NCI-H2081 (cell line): ENCODE data around the gene PRELP.
"Not testable (repeated sequence)": the region's sequence is repeated elsewhere in the genome, so short reads cannot be mapped to it uniquely, and the experiment has no call there.

Source experiments
- DNase-seq, 2 experiments: peaks; one replicate each; lab custom pipeline; 2025; lab: John Stamatoyannopoulos, UW

Gene PRELP

GRCh38 chr1:203475012-203475981 is at the start of gene PRELP:
Gene PRELP, plus strand, starts transcription at chr1:203475806. Its CDS starts 7,379 bp downstream, at chr1:203483185.
- DNase-seq, result peak in 1 of 2 experiments; percentile 15

GRCh38 chr1:203426366-203426765 is 49.2 kb upstream of the PRELP start:
- no peak for DNase-seq

GRCh38 chr1:203426870-203427269 is 48.7 kb upstream of the PRELP start:
- DNase-seq, result no peak

GRCh38 chr1:203427451-203427850 is 48.2 kb upstream of the PRELP start:
- no peak for DNase-seq

- peak in 1 of 2 experiments; percentile 63 for DNase-seq
Measured at GRCh38 chr1:203428981-203429599, 46.5 kb upstream of the PRELP start.

- DNase-seq, result no peak
Measured at GRCh38 chr1:203435615-203436014, 40.0 kb upstream of the PRELP start.

GRCh38 chr1:203437696-203438315 is 37.8 kb upstream of the PRELP start:
- DNase-seq, result no peak

- no peak for DNase-seq
Measured at GRCh38 chr1:203439131-203439730, 36.4 kb upstream of the PRELP start.

GRCh38 chr1:203440771-203441170 is 34.8 kb upstream of the PRELP start:
- DNase-seq, result no peak

GRCh38 chr1:203441766-203442165 is 33.8 kb upstream of the PRELP start:
- no peak for DNase-seq

- DNase-seq, result no peak
Measured at GRCh38 chr1:203442821-203443220, 32.8 kb upstream of the PRELP start.

GRCh38 chr1:203443296-203443695 is 32.3 kb upstream of the PRELP start:
- no peak for DNase-seq

GRCh38 chr1:203444171-203444576 is 31.4 kb upstream of the PRELP start:
- no peak for DNase-seq

- DNase-seq, result no peak
Measured at GRCh38 chr1:203447151-203447550, 28.5 kb upstream of the PRELP start.

GRCh38 chr1:203447598-203447997 is 28.0 kb upstream of the PRELP start:
- DNase-seq, result not testable (repeated sequence)

- peak; percentile 65 to 89 for DNase-seq
Measured at GRCh38 chr1:203448521-203449061, 27.0 kb upstream of the PRELP start.

- DNase-seq, result no peak
Measured at GRCh38 chr1:203450001-203450400, 25.6 kb upstream of the PRELP start.

GRCh38 chr1:203450479-203451149 is 25.0 kb upstream of the PRELP start:
- DNase-seq, result no peak

GRCh38 chr1:203451836-203452784 is 23.5 kb upstream of the PRELP start:
- no peak for DNase-seq

GRCh38 chr1:203453016-203453415 is 22.6 kb upstream of the PRELP start:
- no peak for DNase-seq
